GM12891 (cell line): Measurements from ENCODE around the gene MCM9.

Experiments
- POLR2A ChIP-seq: IDR thresholded peaks from 2 replicates; pipeline ENCODE4 v1.6.1; 2011; ENCODE audit warnings: low read depth, low read length, control low read depth
- POLR2AphosphoS5 ChIP-seq: IDR thresholded peaks from 2 replicates; pipeline ENCODE4 v1.6.1; 2011; ENCODE audit warnings: low read depth, low read length, control low read depth
- POU2F2 ChIP-seq: IDR thresholded peaks from 2 replicates; pipeline ENCODE4 v1.6.1; 2011; ENCODE audit warnings: low read depth, mild to moderate bottlenecking, control low read depth, low read length, moderate library complexity
- SPI1 ChIP-seq: IDR thresholded peaks from 2 replicates; pipeline ENCODE4 v1.6.1; 2011; ENCODE audit warnings: low read depth, low read length, control low read depth
- TAF1 ChIP-seq: IDR thresholded peaks from 2 replicates; pipeline ENCODE4 v1.6.1; 2011; ENCODE audit warnings: low read depth, low read length, control low read depth

- no peak for TF ChIP-seq POLR2A
- TF ChIP-seq SPI1, result no peak
- no peak for TF ChIP-seq POLR2AphosphoS5
- TF ChIP-seq TAF1, result no peak
- TF ChIP-seq POU2F2, result no peak
These were observed 13.9 kb downstream of the MCM9 start for GRCh38 chr6:118921084-118921483.
